AG08396 (cell line): ENCODE measurements around the gene CCDC61.

Experiments
- DNase-seq: peaks from one replicate; pipeline ENCODE4 v3.0.0; 2012; ENCODE audit warnings: low spot score, mixed read lengths

The CCDC61 gene

GRCh38 chr19:45994998-45995714 lies at the start of gene CCDC61:
Gene CCDC61 (plus strand): TSS chr19:45995467. CDS start chr19:46003019, 7,552 bp downstream.
- peak; percentile 99 for DNase-seq

GRCh38 chr19:45947926-45948325 lies 47.3 kb upstream of the CCDC61 start:
- peak; percentile 42 for DNase-seq

DNA sequence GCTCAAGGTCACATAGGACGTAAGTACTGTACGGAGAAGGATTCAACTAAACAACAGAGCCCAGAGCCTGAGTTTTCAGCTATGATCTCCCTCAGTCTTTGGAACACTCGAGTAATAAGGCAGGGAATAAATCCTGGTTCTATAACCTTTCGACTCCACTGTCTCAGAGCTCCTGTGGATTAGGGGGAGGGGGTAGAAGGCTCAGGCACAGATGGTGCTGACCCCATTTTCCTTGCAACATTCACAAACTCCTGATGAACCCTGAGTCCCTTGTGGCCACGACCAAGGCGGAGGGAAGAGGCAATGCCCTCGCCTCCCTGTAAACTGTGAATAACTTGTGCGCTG lies 43.0 kb upstream of the CCDC61 start:
- DNase-seq = no peak

DNA sequence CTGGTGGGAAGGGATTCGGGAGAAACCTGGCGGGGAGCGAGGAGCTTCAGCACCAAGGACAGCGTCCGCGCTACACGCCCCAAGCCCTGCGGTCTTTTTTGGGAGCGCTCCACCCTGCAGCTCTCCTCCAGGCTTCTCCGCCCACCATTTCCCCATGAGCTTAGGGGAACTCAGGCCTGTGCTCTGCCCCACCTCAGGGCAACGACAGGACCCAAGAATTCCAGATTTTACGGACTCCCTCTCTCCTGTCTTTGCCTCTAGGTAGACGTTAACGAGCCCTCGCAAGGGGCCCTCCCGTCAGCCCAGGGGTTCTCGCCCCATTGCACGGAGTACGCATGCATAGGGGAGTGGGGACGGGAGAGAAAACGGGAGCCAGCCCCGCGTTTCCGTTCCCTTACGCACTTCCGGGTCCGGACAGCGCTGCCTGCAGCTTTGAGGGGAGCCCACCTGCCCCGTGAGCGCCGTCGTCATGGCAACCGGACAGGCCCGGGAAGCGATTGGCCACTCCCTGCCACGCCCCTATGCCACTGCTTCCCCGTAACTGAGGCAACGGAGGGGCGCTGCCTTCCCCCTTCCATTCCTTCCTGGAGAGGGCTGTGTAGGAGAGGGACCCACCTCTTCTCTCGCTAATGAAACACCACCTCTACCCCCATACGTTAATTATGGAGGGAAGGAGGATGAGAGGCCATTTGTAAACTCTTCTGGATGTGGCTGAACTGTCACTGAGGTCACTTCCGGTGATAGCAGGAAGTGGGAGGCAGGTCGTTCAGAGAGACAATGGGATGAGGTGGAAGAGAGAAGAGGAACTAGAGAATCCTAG lies 42.4 kb upstream of the CCDC61 start:
- DNase-seq = peak; percentile 84

DNA sequence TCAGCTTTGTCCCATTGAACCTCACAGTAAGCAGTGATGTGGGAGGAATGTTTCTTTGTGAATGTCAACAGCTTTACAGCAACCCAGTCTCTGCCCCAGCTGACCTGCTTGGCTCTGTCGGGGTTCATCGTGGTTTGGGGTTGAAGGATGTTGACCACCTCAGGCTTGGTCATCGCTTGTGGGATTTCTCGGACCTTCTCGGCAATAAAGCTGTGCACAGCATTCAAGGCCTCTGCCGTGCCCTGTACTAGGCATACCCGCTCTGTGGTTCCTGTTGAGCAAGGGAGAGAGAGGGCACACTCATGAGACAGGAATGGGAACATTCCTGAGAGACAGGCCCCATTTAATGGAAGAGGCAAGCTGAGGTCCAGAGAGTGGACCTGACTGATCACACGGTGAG lies 41.6 kb upstream of the CCDC61 start:
- DNase-seq = no peak

GRCh38 chr19:45954156-45954555 lies 41.1 kb upstream of the CCDC61 start:
- no peak for DNase-seq

DNA sequence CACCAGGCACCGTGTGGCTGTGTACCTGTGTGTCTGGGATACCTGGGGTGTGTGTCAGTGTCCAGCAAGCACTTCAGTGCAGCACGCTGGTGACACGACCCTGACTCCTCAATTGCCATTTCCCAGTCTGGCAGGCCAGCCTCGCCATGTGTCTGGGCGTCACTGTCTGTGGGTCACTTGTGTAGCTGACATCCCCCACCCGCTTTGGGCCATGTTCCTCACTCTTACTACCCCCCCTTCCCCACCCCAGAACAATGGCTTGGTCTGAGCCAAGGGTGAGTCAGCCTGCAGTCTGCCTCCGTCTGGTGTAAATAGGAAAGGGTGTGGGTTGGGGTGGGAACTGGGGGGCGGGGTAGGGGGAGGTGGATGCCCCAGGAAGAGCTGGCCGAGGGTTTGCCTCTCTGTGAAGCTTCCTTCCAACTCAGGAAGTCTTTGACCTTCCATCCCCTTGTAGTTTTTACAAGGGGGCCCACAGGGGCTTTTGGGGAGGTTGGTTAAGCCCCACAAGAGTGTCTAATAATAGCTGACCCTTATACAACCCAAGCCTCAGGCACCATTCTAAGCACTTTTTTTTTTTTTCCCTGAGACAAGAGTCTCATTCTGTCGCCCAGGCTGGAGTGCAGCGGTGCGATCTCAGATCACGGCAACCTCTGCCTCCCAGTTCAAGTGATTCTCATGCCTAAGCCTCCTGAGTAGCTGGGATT lies 39.2 kb upstream of the CCDC61 start:
- DNase-seq = no peak

GRCh38 chr19:45958320-45958719 lies 36.9 kb upstream of the CCDC61 start:
- no peak for DNase-seq

DNA sequence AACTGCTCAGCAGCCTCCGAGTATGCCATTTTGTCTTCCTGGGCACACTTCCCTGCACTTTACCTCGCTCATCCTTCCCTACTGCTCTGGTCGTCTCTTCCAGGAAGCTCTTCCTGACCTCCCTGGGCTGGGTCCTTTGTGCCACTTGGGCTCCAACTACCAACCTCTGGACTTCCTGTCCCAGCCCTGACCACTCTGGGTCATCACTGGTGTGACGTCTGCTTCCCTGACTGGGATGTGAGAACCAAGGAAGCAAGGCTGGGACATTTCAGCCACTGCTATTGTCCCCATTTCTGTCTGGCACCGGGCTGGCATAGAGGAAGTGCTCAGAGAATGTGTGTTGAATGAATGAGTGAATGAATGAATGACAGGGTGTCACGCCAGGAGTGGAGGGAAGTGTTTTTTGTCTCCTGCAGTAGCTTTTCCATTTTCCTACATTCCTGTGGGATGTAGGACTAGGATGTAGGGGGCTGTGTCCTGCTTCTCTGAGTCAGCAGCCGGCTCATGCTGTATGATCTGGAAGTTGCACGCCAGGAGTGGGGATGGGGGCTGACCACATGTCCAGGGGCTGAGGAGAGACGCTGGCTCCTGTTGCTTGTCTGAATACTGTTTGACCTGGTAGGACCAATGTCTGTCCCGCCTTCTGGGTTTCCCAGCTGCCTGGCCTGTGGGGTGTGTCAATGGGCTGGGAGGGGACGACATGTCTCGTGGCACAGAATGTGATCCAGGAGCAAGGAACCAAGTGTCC lies 36.3 kb upstream of the CCDC61 start:
- DNase-seq = no peak

DNA sequence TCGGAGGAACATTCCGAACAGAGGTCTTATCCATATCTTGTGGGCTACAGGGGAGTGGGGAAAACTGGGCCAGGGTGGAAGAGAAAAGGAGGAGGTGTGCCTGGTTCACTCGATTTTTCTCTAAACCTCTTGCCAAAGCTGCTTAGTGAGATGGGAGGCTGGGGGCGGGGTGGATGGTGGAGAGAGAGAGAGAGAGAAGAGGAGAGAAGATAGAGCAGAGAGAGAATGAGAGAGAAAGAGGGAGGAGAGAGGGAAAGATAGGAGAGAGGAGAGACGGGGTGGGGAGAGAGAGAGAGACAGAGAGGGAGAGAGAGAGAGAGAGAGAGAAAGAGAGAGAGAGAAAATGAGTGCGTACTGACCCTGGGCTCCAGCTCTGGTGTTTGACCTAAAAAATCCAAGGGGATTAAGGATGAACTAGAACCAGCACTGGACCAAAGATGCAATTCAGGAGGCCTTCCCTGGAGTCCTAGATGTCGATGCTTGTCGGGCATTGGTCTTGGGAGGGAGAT lies 35.7 kb upstream of the CCDC61 start:
- no peak for DNase-seq

GRCh38 chr19:45960595-45961235 lies 34.6 kb upstream of the CCDC61 start:
- no peak for DNase-seq

- DNase-seq = no peak
Observed at GRCh38 chr19:45962021-45962420, 33.2 kb upstream of the CCDC61 start.

DNA sequence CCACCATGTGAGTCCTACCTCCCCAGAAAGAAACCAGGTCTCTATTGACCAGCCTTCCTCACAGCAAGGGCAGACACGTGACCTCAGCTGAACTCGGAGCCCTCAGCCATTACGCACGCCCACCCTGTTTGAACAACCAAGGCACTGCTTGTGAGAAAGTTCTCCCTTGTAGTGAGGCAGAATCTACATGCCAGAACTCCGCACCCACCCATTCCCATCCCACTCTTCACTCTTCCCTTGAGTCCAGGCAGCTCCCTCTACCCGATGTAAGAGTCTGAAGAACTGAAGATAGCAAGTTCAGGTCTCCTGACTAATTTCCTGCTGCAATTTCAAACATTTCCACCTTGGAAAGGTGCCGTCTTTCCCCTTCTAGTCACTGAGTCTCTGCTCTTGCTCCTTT lies 28.0 kb upstream of the CCDC61 start:
- no peak for DNase-seq

- DNase-seq = no peak
Observed at GRCh38 chr19:45968626-45969025, 26.6 kb upstream of the CCDC61 start.

DNA sequence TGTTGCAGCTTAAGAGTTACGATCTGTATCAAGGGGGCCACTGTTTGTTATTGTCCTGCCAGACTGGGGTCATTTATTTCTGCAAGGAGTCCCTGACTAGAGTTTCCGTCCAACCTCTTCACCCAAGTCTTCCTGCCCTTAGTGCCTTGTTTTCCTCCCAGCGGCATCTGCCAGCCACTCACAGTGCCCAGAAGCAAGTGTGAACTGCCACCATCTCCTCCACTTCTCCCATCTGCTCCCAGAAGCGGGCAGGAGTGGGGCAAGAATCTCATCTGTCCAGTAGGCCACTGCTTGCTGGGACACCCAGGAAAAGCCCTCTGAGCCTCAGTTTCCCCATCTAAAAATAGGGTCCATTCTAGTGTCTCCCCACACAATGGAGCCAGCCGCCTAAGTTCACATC lies 25.6 kb upstream of the CCDC61 start:
- DNase-seq = no peak

DNA sequence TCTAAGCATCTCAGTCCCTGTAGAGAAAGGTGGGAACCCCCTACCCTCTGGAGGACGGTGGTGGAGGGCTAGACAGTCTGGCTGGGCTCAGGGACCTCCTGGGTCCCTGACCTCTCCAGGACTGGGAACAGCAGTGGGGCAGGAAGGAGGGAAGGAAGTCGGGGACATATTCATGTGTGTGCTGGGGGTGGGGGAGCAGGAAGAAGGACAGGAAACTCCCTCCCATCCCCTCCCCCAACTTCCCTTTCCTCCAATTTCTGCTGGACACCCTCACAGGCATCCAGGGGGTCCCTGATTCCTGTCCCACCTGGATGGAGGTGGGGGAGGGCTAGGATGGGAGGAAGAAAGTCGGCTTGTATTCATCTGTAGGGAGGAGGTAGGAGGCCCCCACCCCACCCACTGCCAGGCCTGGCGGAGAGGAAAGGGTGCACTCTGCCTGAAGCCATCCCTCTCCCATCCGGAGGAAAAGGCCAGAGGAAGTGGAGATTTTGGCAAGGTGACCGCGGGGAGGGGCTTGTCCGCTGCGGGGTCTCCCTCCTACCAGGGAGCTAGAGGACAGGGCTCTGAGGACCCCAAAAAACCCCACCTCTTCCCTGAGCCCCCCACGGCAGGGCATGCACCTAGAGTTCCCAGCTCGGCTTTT lies 23.9 kb upstream of the CCDC61 start:
- no peak for DNase-seq

- no peak for DNase-seq
Observed at GRCh38 chr19:45972081-45972946, 23.0 kb upstream of the CCDC61 start.

DNA sequence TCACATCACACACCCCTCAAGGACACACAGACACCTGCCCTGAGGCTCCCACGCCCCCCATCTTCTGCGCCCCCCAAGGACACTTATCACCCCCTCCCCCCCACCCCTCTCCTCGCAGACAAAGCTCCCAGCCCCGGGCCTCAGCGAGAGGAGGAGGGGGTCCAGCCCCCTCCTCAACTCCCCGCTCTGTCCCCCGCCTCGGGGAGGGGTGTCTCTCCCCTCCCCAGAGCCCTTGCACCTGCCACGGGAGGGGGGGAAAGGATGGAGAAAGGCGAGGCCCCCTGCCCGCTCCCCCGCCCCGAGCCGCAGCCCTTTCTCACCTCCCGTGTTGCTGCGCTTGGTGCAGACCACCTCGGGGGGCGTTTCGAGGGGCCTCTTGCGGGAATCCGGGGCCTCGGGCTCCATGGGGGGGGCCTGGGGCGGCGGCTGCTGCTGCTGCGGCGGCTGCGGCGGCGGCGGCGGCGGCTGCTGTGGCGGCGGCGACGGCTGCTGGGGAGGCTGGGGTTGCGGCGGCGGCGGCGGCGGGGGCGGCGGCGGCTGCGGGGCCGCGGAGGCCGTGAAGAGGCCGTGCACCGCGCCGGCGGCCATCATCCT lies 22.2 kb upstream of the CCDC61 start:
- DNase-seq = no peak

GRCh38 chr19:45973553-45974338 lies 21.5 kb upstream of the CCDC61 start, which contains the start of gene NOVA2:
Gene NOVA2 (minus strand): TSS chr19:45973865. CDS start chr19:45973351, 514 bp downstream.
- peak; percentile 87 for DNase-seq
